Measurements from ENCODE around the gene DNAJC11.

The DNAJC11 gene, protein sequence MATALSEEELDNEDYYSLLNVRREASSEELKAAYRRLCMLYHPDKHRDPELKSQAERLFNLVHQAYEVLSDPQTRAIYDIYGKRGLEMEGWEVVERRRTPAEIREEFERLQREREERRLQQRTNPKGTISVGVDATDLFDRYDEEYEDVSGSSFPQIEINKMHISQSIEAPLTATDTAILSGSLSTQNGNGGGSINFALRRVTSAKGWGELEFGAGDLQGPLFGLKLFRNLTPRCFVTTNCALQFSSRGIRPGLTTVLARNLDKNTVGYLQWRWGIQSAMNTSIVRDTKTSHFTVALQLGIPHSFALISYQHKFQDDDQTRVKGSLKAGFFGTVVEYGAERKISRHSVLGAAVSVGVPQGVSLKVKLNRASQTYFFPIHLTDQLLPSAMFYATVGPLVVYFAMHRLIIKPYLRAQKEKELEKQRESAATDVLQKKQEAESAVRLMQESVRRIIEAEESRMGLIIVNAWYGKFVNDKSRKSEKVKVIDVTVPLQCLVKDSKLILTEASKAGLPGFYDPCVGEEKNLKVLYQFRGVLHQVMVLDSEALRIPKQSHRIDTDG

DNA sequence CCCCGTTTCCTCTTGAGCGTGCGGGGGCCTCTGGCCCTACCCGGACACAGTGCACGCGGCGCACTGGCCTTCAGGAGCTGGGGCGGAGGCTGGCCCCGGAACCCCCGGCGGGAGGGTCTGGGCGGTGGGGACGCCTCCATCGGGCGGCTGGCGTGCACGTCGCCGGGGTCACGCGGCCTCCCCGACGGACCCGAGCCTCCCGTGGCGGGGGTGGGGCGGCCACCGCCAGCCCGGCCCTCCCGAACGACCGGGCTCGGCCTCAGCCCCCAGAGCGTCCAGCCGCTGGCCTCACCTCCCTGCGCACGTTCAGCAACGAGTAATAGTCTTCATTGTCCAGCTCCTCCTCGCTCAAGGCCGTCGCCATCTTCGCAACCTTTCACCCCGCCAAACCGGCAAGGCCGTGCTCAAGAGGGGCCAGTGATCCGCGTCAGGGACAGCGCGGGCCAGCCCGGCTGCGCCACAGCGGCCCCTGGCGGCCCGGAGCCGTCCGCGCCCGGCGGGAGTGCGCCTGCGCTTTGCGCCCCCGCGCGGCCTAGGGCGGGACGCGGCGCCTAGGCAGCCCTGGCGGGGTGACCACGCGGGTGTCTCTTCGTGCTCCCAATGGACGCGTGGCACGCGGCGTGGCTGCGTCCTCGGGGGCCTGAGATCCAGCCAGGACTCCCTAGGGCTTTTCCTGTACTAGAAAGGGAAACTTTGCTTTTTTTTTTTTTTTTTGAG lies at the start of gene DNAJC11:
Gene DNAJC11 (minus strand): TSS at position 380 of the 717 bp plus-strand sequence. CDS start 16 bp downstream, at position 364.
- no peak for TF ChIP-seq GATA3 (IDR thresholded peaks at IDR 0.05; ENCODE audit: low read depth, low read length)
- TF ChIP-seq GATA2 (IDR thresholded peaks at IDR 0.05; ENCODE audit: low read depth, low read length) = no peak

DNA sequence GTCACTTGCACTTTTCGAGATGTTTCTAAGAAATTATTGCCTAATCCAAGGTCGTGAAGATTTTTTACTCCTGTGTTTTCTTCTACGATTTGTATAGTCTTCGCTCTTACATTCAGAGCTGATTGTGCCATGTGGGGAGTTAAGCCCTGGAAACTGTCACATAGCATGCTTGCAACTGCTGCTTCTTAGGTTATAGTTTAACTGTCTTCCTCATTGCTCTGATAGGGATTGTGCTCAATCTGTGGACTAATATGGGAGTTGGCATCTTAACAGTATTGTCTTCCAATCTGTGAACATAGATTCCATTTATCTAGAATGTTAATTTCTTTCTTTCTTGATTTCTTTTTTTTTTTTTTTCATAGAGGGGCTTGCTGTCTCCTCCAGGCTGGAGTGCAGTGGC lies 48.9 kb upstream of the DNAJC11 start:
- TF ChIP-seq GATA2 (IDR thresholded peaks at IDR 0.05; ENCODE audit: low read depth, low read length) (no peak), GATA3 (IDR thresholded peaks at IDR 0.05; ENCODE audit: low read depth, low read length) (no peak)

- TF ChIP-seq GATA2 (IDR thresholded peaks at IDR 0.05; ENCODE audit: low read depth, low read length) (no peak), GATA3 (IDR thresholded peaks at IDR 0.05; ENCODE audit: low read depth, low read length) (no peak)
These were observed 46.1 kb upstream of the DNAJC11 start for GRCh38 chr1:6747674-6748073.

GRCh38 chr1:6745073-6745472 lies 43.5 kb upstream of the DNAJC11 start:
- TF ChIP-seq GATA2 (IDR thresholded peaks at IDR 0.05; ENCODE audit: low read depth, low read length) = no peak
- no peak for TF ChIP-seq GATA3 (IDR thresholded peaks at IDR 0.05; ENCODE audit: low read depth, low read length)

GRCh38 chr1:6743189-6744101 lies 41.8 kb upstream of the DNAJC11 start:
- no peak for TF ChIP-seq GATA3 (IDR thresholded peaks at IDR 0.05; ENCODE audit: low read depth, low read length)
- no peak for TF ChIP-seq GATA2 (IDR thresholded peaks at IDR 0.05; ENCODE audit: low read depth, low read length)

DNA sequence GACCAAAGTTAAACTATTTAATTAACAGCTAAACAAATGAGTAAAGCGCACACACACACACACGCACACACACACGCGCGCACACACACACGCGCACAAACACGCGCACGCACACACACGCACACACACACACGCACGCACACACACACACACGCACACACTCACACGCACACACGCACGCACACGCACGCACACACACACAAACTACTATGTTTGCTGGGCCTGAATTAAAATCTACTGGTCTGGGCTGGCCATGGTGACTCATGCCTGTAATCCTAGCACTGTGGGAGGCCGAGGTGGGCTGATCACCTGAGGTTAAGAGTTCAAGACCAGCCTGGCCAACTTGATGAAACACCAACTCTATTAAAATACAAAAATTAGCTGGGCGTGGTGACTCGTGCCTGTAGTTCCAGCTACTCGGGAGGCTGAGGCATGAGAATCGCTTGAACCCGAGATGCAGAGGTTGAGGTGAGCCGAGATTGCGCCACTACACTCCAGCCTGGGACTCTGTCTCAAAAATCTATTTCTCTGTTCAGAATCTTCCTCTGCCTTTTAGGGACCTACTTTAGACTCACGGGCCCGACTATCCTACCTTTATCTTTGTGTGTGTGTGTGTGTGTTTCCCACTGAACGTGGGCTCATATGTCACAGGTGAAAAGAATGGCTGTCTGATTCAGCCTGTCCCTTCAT lies 37.5 kb upstream of the DNAJC11 start:
- no peak for TF ChIP-seq GATA2 (IDR thresholded peaks at IDR 0.05; ENCODE audit: low read depth, low read length)

DNA sequence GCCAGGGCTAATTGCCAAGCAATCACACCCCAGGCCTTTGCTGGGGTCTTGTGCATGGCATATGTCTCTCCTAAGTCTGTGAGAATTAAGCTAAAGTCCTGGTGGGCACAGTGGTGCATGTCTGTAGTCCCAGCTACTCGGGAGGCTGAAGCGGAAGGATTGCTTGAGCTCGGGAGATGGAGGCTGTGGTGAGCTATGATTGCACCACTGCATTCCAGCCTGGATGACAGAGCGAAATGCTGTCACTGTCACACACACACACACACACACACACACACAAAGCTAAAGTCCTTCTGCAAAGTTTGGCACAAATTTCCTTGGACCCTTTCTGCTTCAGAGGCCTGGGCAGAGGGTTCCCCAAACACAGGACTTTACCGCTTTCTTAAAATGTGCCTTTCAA lies 31.3 kb upstream of the DNAJC11 start:
- TF ChIP-seq GATA3 (IDR thresholded peaks at IDR 0.05; ENCODE audit: low read depth, low read length) (no peak), GATA2 (IDR thresholded peaks at IDR 0.05; ENCODE audit: low read depth, low read length) (no peak)

DNA sequence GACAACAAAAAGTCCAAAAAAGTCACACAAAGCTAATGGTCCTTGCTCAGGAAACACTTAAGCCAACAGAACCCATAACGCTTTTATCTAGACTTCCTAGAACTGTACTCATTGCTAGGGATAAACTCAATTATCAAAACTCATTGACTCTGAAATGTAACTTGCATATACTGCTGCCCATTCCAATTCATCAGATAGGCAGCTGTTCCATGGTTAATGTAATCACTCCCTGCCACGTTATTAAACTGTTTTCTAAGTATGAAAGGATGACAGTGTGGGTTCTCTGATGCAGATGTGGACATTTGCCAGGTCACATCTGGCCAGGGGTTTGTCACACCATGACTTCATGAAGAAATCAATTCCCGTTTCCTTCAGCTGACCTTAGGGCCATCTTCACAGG lies 30.3 kb upstream of the DNAJC11 start:
- no peak for TF ChIP-seq GATA2 (IDR thresholded peaks at IDR 0.05; ENCODE audit: low read depth, low read length)
- no peak for TF ChIP-seq GATA3 (IDR thresholded peaks at IDR 0.05; ENCODE audit: low read depth, low read length)

- TF ChIP-seq GATA2 (IDR thresholded peaks at IDR 0.05; ENCODE audit: low read depth, low read length) = no peak
- TF ChIP-seq GATA3 (IDR thresholded peaks at IDR 0.05; ENCODE audit: low read depth, low read length) = no peak
These were observed 29.3 kb upstream of the DNAJC11 start for GRCh38 chr1:6730880-6731279.

DNA sequence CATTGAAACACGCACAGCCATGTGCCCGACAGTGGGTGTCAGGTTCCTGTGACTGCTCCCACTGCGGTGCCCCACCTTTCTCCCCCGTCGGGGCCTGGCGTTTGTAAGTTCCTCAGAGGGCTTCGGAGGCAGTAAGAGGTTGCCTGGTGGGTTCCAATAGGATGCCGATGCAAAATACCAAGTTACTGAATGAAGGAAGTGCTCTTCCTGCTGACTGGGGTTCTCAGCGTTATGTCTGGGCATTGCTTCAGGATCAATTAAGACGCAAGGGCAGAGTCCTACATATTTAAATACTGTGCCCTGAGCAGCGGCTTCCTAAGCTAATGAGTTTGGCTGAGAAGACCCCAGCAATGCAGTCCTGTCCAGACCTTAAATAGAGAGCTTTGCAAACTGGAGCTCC lies 28.9 kb upstream of the DNAJC11 start:
- TF ChIP-seq GATA2 (IDR thresholded peaks at IDR 0.05; ENCODE audit: low read depth, low read length) (no peak), GATA3 (IDR thresholded peaks at IDR 0.05; ENCODE audit: low read depth, low read length) (no peak)

- TF ChIP-seq GATA3 (IDR thresholded peaks at IDR 0.05; ENCODE audit: low read depth, low read length) = no peak
- no peak for TF ChIP-seq GATA2 (IDR thresholded peaks at IDR 0.05; ENCODE audit: low read depth, low read length)
These were observed 25.9 kb upstream of the DNAJC11 start for GRCh38 chr1:6727535-6727934.

- TF ChIP-seq GATA2 (IDR thresholded peaks at IDR 0.05; ENCODE audit: low read depth, low read length) (no peak), GATA3 (IDR thresholded peaks at IDR 0.05; ENCODE audit: low read depth, low read length) (no peak)
These were observed 24.6 kb upstream of the DNAJC11 start for GRCh38 chr1:6726253-6726652.

GRCh38 chr1:6724517-6725141 lies 23.0 kb upstream of the DNAJC11 start:
- no peak for TF ChIP-seq GATA3 (IDR thresholded peaks at IDR 0.05; ENCODE audit: low read depth, low read length)
- no peak for TF ChIP-seq GATA2 (IDR thresholded peaks at IDR 0.05; ENCODE audit: low read depth, low read length)

Measured in SH-SY5Y (cell line).